ENCODE results near the gene RAD18.

Gene RAD18

DNA sequence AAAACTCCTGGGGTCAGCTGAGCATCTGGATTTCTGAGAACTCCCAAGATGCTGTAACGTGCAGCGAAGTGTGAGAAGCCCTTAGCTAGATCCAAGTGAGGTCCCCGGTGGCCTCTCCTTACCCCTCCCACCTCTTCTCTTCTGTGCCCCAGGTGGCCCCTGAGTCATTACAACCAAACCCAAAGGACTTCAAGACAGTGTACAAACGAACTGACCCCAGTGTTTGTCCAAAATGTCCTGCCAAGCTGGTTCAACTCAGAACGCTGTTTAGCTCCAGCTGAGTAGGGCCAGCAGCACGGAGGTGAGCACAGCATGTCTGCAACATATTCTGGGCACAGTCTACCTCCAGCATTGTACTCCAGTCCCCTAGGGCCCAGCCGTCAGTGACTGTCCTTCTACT lies 119.9 kb downstream of the RAD18 start:
- no peaks in the 10 kb centered on the region for H3K79me2 ChIP-seq (ENCODE audit: insufficient read depth, low read length)
- H3K9ac ChIP-seq (ENCODE audit: low read length): no peak overlapping the region
- H3F3A ChIP-seq (ENCODE audit: insufficient read depth, low read length): no peaks in the 10 kb centered on the region
- H4K20me1 ChIP-seq (ENCODE audit: insufficient read depth, low read length): no peaks in the 10 kb centered on the region
- H3K27me3 ChIP-seq (ENCODE audit: insufficient read depth, low read length): no peaks in the 10 kb centered on the region
- no peaks in the 10 kb centered on the region for H3K36me3 ChIP-seq (ENCODE audit: insufficient read depth, low read length)
- H3K4me2 ChIP-seq (ENCODE audit: low read length): no peak overlapping the region
- H3K27ac ChIP-seq (ENCODE audit: low read depth, low read length, poor library complexity, severe bottlenecking): no peak overlapping the region
- no peaks in the 10 kb centered on the region for H3K9me3 ChIP-seq (ENCODE audit: low read length)
- H3K9me2 ChIP-seq (ENCODE audit: low read depth, low read length): no peaks in the 10 kb centered on the region
- TF ChIP-seq, protein P1, sequence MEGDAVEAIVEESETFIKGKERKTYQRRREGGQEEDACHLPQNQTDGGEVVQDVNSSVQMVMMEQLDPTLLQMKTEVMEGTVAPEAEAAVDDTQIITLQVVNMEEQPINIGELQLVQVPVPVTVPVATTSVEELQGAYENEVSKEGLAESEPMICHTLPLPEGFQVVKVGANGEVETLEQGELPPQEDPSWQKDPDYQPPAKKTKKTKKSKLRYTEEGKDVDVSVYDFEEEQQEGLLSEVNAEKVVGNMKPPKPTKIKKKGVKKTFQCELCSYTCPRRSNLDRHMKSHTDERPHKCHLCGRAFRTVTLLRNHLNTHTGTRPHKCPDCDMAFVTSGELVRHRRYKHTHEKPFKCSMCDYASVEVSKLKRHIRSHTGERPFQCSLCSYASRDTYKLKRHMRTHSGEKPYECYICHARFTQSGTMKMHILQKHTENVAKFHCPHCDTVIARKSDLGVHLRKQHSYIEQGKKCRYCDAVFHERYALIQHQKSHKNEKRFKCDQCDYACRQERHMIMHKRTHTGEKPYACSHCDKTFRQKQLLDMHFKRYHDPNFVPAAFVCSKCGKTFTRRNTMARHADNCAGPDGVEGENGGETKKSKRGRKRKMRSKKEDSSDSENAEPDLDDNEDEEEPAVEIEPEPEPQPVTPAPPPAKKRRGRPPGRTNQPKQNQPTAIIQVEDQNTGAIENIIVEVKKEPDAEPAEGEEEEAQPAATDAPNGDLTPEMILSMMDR (IDR thresholded peaks at IDR 0.05; ENCODE audit: low read length): no peak
- no peak for TF ChIP-seq EZH2 (IDR thresholded peaks at IDR 0.05; ENCODE audit: borderline replicate concordance, low read length)
- H3K4me3 ChIP-seq (ENCODE audit: low read depth, low read length, poor library complexity, severe bottlenecking): no peak overlapping the region
- no peaks in the 10 kb centered on the region for H3K4me1 ChIP-seq (ENCODE audit: insufficient read depth, low read length, severe bottlenecking)
- no peak overlapping the region for H2AFZ ChIP-seq (ENCODE audit: low read length)

DNA sequence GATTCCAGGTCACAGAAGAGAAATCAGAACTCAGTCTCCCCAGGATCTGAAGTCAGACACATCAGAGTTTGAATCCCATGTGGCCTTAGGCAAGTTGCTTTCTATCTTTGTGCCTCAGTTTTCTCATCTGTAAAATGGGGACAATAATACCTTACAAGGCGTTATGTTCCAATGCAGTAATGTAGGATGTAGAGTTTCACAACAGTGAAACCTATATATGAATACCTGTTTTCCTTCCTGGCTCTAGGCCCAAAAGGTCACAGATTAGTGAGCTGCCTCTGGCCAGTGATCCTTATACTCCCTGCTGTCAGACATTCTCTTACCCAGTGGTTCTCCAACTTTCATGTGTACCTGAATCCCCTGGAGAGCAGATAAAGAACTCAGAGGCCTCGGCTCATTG lies 121.0 kb downstream of the RAD18 start:
- Histone ChIP-seq H3K4me1 (ENCODE audit: insufficient read depth, low read length, severe bottlenecking) (no peaks in the 10 kb centered on the region), H3K4me2 (ENCODE audit: low read length) (no peak overlapping the region), H3K79me2 (ENCODE audit: insufficient read depth, low read length) (no peaks in the 10 kb centered on the region), H3K36me3 (ENCODE audit: insufficient read depth, low read length) (no peaks in the 10 kb centered on the region), H2AFZ (ENCODE audit: low read length) (no peak overlapping the region), H3K27ac (ENCODE audit: low read depth, low read length, poor library complexity, severe bottlenecking) (no peak overlapping the region), H4K20me1 (ENCODE audit: insufficient read depth, low read length) (no peaks in the 10 kb centered on the region), H3K27me3 (ENCODE audit: insufficient read depth, low read length) (no peaks in the 10 kb centered on the region), H3K9ac (ENCODE audit: low read length) (no peak overlapping the region), H3K9me2 (ENCODE audit: low read depth, low read length) (no peaks in the 10 kb centered on the region), H3F3A (ENCODE audit: insufficient read depth, low read length) (no peaks in the 10 kb centered on the region), H3K4me3 (ENCODE audit: low read depth, low read length, poor library complexity, severe bottlenecking) (no peak overlapping the region), H3K9me3 (ENCODE audit: low read length) (no peaks in the 10 kb centered on the region)
- TF ChIP-seq, protein P1 (IDR thresholded peaks at IDR 0.05; ENCODE audit: low read length): no peak
- TF ChIP-seq EZH2 (IDR thresholded peaks at IDR 0.05; ENCODE audit: borderline replicate concordance, low read length): no peak

DNA sequence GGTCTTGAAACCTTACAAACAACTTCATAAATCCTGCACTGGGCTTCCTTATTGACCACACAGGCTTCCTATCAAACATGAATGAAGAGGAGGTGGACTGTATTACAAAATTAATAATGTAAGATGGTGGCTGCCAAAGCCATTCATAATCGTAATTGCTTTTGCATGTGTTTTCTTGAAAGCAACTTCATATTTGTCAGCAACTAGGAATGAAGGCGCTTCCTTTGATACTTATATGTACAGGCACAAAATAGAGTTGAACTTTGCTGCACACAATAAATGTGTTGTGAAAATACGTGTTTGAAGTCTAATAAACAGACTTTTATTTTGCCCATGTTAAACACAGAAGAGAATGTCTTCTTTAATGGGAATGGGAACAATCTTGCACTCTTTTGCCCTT lies 121.8 kb downstream of the RAD18 start:
- Histone ChIP-seq H4K20me1 (ENCODE audit: insufficient read depth, low read length) (no peaks in the 10 kb centered on the region), H3F3A (ENCODE audit: insufficient read depth, low read length) (no peaks in the 10 kb centered on the region), H3K4me3 (ENCODE audit: low read depth, low read length, poor library complexity, severe bottlenecking) (no peak overlapping the region), H3K4me2 (ENCODE audit: low read length) (no peak overlapping the region), H2AFZ (ENCODE audit: low read length) (no peak overlapping the region), H3K27me3 (ENCODE audit: insufficient read depth, low read length) (no peaks in the 10 kb centered on the region), H3K9me2 (ENCODE audit: low read depth, low read length) (no peaks in the 10 kb centered on the region), H3K9me3 (ENCODE audit: low read length) (no peaks in the 10 kb centered on the region), H3K27ac (ENCODE audit: low read depth, low read length, poor library complexity, severe bottlenecking) (no peak overlapping the region), H3K9ac (ENCODE audit: low read length) (no peak overlapping the region), H3K79me2 (ENCODE audit: insufficient read depth, low read length) (no peaks in the 10 kb centered on the region), H3K36me3 (ENCODE audit: insufficient read depth, low read length) (no peaks in the 10 kb centered on the region), H3K4me1 (ENCODE audit: insufficient read depth, low read length, severe bottlenecking) (no peaks in the 10 kb centered on the region)
- TF ChIP-seq EZH2 (IDR thresholded peaks at IDR 0.05; ENCODE audit: borderline replicate concordance, low read length): no peak
- TF ChIP-seq, protein P1 (IDR thresholded peaks at IDR 0.05; ENCODE audit: low read length): no peak

Data from OCI-LY1 (cell line).